ENCODE data around the gene PPARA.
A peak's percentile ranks its signal among the peaks of the same experiment; 100 is the strongest.

PPARA gene

GRCh38 chr22:46150034-46150654, at the start of gene PPARA:
TSS of gene PPARA (plus strand) at chr22:46150526. CDS start at chr22:46198384, 47,858 bp downstream.
- peak; percentile 14 for DNase-seq

GRCh38 chr22:46102159-46102558, 48.2 kb upstream of the PPARA start:
- DNase-seq, result no peak

DNA sequence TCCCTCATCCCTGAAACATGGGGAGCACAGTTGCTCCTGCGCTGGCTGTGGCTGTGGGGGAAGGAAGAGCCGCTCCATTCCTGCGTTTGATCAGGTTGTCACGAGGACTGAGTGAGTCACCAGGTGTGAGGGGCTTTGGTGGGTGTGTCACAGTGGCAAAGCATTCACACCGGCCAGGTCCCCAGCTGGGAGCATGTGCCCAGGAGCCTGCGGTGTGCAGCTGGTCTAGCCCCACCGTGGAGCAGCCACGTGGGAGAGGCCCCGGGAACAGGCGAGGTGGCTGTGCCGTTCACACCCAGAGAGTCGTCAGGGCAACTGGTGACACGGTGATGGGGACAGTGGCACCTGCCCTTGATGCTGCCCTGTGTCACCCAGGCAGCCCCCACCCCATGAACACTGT, 47.6 kb upstream of the PPARA start:
- DNase-seq, result no peak

DNA sequence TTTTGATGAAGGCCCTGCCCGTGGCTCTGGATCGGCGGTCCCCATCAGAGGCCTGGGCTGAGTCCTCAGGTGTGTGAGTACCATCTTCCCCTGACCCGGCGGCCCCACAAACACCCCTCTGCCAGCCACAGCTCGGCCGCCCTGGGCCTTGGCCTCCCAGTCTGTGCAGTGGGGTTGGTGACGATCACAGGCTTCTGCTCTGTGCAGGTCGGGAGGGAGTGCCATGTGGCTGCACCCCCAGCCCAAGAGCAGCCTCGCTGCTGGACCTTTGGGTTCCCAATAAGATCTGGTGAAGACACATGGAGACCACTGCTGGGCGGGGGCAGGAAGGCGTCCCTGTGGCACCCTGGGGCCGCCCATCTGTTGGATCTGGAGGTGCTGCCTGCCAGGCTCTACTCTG, 47.1 kb upstream of the PPARA start:
- DNase-seq, result no peak

DNA sequence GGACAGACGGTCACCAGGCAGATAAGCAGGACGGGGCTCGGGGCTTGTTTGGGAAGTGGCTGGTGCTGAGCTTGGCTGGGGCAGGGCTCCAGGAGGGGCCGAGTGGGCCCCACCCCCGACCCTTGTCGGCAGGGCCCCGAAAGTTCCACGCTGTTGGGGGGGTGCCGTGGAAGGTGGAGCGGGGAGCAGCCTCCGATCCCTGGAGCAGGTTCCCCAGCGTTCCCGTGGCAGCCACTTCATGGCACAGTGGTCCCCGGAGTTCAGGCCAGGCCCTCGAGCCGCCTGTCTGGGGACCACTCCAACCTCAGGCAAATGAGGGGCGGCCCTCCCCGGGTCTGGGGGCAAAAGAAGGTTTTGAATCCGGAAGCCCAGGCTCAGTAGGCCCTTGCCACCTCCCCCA, 46.7 kb upstream of the PPARA start:
- DNase-seq, result no peak

DNA sequence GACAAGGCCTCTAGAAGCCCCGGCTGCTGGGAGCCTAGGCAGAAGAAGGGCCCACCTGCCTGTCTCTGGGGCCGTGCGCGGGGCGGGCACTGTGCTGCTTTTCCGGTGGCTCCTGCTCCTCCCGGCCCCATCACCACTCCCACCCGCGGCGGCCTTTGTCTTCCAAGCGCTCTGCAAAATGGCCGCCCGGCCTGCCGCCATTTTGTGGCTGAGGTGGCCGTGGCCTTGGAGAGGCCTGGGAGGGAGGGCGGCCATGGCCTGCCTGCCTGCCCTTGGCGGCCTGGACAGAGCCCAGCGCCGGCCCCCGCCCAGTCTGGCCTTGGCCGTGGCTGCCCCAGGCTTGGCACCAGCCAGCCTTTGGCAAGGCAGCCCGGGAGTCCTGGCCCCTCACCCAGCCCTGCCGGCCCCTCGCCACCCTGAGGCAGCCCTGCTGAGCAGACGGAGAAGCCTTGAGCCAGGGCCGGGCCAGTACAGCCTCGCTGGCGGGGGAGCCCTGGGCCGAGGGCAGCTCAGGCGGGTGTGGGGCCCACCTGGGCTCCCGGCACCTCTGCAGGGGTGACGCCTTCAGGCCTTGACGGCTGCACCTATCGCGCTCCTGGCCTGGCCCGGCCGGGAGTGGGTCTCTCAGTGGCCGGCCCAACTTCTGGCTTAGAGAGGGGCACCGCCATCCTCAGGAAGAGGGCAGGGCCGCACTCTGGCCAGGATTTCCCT, 46.0 kb upstream of the PPARA start:
- no peak for DNase-seq

- DNase-seq, result no peak
These were observed 45.3 kb upstream of the PPARA start for GRCh38 chr22:46104881-46105493.

- no peak for DNase-seq
These were observed 44.6 kb upstream of the PPARA start for GRCh38 chr22:46105494-46106278.

- DNase-seq, result no peak
These were observed 43.9 kb upstream of the PPARA start for GRCh38 chr22:46106279-46107022.

GRCh38 chr22:46107089-46107664, 43.1 kb upstream of the PPARA start:
- DNase-seq, result no peak

DNA sequence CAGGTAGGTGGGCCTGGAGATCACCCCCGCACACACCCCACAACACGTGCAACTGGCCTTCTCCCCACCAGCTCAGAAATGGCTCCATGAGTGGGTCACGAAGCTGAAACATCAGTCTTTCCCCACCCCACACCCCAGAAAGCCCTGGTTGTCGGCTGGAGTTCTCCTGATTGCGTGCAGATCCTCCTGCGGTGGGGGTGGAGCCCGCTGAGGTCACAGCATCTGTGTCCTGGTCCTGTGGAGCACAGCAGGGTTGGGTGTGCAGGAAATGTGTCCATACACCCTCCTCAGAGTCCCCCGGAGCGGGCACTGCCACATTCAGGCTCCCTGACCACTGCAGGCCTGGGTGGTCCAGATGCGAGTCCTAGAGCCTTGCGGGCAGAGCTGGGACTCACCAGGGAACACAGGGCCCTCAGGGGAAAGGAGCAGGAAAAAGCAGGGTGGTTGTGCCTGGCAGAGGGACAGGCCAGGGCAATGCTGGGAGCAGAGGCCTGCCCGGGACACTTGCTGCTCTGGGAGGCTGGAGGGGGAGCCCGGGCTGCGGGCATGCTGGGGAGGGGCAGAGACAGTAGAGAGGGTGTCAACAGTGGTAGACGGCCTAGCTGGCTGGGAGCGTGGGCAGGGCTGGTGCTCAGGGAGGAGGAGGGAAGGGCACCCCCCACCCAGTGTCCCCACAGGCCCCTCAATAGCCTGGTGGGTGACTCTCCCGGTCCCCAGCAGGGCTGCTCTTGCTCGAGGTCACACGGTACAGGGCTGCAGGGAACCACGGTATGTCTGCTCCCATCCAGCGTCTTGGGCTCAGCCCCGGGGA, 42.4 kb upstream of the PPARA start:
- no peak for DNase-seq

- DNase-seq, result no peak
These were observed 41.5 kb upstream of the PPARA start for GRCh38 chr22:46108564-46109473.

GRCh38 chr22:46109474-46110003, 40.8 kb upstream of the PPARA start:
- no peak for DNase-seq

DNA sequence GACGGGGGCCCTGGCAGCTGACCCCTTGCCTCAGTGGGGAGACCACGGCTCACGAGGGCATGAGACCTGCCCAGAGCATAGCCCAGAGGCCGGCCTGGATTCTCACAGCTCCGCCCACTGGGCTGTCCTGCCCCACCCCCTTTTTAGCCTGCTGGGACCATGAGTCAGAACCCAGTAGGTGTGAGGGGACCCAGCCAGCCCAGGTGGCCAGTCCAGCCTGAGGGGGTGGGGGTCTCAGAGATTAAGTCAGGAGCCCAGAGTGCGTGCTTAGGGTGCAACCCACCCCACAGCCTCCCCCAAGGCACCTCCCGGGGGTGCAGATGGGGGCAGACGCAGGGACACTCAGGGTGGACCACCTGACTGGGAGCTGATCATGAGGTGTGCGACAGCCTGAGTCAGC, 40.1 kb upstream of the PPARA start:
- DNase-seq, result no peak

DNA sequence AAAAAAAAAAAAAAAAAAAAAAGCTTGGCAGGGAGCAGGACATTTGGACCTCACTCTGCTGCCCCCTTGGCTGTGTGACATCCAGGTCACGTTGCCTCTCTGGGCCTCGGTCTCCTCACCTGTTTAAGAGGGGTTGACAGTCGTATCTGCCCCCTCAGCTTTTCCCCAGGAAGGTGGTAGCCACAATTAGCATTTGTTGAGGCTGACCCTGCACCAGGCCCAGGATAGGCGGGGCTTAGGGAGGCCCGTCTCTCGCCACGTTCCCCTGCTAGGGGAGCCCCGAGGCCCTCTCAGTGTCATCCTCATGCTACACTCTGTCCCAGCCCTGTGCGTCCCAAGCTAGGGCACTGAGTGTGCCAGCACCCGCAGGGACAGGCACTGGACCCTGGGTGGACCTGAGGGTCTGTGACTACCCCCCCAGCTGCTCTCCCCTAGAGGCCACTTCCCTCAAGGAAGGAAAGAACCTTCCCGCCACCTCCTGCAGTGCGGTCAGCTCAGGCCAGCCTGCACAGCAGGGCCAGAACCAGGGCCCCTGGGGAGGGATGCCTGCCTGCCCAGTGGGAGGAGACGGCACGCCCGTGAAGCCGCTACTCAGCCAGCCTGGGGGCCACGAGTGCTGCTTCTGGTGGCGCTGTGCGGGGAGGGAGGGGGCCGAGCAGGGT, 38.5 kb upstream of the PPARA start:
- DNase-seq, result no peak

DNA sequence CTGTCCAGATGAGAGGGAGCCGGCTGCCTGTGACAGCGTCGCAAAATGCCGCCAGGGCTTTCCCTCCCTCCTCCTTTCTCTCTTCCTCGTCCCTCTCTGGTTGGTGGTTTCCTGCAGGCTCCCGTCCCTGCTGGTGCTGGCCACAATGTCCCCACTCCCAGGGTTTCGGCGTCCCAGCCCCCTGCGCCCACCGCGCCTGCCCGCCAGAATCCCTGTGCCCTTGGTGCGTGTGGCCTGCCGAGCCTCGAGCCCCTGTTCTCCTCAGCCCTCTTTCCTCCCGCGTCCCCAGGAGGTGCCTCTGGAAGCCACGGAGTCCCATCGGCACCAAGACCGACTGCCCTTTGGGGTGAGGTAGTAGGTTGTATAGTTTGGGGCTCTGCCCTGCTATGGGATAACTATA, 37.9 kb upstream of the PPARA start:
- no peak for DNase-seq

DNA sequence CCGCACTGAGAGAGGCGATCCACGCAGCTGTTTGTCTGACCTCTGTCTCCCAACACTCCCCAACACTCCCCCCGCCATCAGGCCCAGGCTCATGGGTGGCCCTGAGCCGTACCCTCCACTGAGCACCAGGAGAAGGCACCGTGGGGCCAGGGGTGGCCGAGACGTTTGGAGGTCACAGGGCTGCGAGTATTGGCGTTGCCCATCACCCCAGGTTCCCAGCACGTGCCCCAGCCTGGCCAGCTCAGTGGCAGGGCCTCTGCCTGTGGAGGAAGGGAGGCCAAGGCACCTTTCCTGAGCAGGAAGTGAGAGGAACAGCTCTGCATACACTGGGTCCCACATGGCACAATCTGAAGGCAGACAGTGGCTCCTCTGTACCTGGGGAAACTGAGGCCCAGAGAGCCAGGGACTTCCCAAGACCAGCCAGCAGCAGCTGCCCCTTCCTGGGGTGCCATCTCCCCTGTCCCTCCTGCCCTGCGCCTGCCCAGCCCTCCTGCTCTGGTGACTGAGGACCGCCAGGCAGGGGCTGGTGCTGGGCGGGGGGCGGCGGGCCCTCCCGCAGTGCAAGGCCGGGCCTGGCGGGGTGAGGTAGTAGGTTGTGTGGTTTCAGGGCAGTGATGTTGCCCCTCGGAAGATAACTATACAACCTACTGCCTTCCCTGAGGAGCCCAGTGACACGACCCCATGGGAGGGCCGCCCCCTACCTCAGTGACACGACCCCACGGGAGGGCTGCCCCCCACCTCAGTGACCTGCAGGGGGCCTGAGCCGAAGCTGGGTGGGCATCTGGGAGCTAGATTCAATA, 37.0 kb upstream of the PPARA start:
- no peak for DNase-seq

DNA sequence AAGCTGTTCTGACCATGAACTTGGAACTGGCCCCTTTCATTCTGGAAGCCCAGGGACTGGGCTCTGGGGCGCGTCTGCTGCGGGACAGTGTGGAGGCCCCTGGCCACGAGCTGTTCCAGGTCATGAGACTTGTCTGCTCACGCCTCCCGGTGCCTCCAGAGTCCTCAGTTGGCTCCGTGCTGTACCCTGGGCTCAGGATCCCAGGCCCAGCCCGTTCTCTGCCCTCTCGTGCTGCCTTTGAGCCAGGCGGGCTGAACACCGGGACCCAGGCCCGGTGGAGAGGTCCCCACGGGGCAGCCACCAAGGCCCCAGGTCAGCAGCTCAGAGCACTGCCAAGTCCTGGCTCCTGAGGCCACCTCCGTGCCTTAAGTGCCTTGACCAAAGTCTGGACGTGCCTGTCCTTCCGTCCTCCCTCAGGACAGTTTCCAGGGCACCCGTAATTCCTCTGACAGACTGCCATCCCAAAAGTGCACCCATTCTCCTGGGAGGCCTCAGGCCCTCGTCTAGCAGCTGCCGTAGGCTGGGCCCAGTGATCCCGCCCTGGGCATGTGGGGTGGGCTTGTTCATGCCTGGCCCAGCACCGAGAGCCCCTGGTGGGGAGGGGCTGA, 36.3 kb upstream of the PPARA start:
- DNase-seq, result no peak
